NCI-H460 (cell line): ENCODE data around the gene KRTAP4-8. TPM values are rescaled to one million over a fixed set of nuclear protein-coding genes. Genes with fewer than 3 reads are reported as not detected.
"Not testable (repeated sequence)": the region's sequence is repeated elsewhere in the genome, so short reads cannot be mapped to it uniquely, and the experiment has no call there.

ENCODE experiments used
- DNase-seq: peaks from one replicate; pipeline ENCODE4 v3.0.0-alpha.2; 2016; ENCODE audit warnings: low read depth; ENCODE audit errors: extremely low read depth
- total RNA-seq: library from RNA; depleted of rRNA; stranded (reverse); fragments of >200 nt; shearing (Covaris generic); gene quantifications from 2 replicates; pipeline ENCODE4 v1.2.3, GENCODE V29; 2014

The KRTAP4-8 gene
- total RNA-seq, 1 experiment from 2014 or later, result not detected

GRCh38 chr17:41111151-41111885 is 13.4 kb upstream of the KRTAP4-8 start:
- no peak for DNase-seq

- not testable (repeated sequence) for DNase-seq
Measured at GRCh38 chr17:41108728-41109386, 10.9 kb upstream of the KRTAP4-8 start.

GRCh38 chr17:41107941-41108450 is 10.1 kb upstream of the KRTAP4-8 start:
- no peak for DNase-seq

- DNase-seq, result not testable (repeated sequence)
Measured at GRCh38 chr17:41105347-41105746, 7.4 kb upstream of the KRTAP4-8 start, which contains the start of gene KRTAP4-9. KRTAP4-9 (plus strand) TSS chr17:41105389; CDS start chr17:41105389, 0 bp downstream.

- not testable (repeated sequence) for DNase-seq
Measured at GRCh38 chr17:41104386-41105038, 6.6 kb upstream of the KRTAP4-8 start.

- no peak for DNase-seq
Measured at GRCh38 chr17:41103896-41104295, 6.0 kb upstream of the KRTAP4-8 start.

GRCh38 chr17:41101586-41102259 is 3.8 kb upstream of the KRTAP4-8 start, which contains the start of gene KRTAP4-16:
KRTAP4-16 (minus strand) TSS chr17:41102209; CDS start chr17:41102209, 0 bp downstream.
- no peak for DNase-seq

- peak; percentile 47 for DNase-seq
Measured at GRCh38 chr17:41099682-41100480, 1.9 kb upstream of the KRTAP4-8 start.

GRCh38 chr17:41098481-41098880 is 539 bp upstream of the KRTAP4-8 start:
- no peak for DNase-seq

- no peak for DNase-seq
Measured at GRCh38 chr17:41096055-41096454, 1.9 kb downstream of the KRTAP4-8 start.

GRCh38 chr17:41088760-41089352 is 9.1 kb downstream of the KRTAP4-8 start:
- DNase-seq, result not testable (repeated sequence)

GRCh38 chr17:41084100-41084856 is 13.7 kb downstream of the KRTAP4-8 start, which contains the start of gene KRTAP4-7:
KRTAP4-7 (plus strand) TSS chr17:41084150; CDS start chr17:41084207, 57 bp downstream.
- not testable (repeated sequence) for DNase-seq

- DNase-seq, result not testable (repeated sequence)
Measured at GRCh38 chr17:41083427-41083826, 14.5 kb downstream of the KRTAP4-8 start.

GRCh38 chr17:41082626-41083025 is 15.3 kb downstream of the KRTAP4-8 start:
- no peak for DNase-seq

GRCh38 chr17:41076788-41077187 is 21.2 kb downstream of the KRTAP4-8 start:
- no peak for DNase-seq

GRCh38 chr17:41073676-41074075 is 24.3 kb downstream of the KRTAP4-8 start:
- no peak for DNase-seq

- no peak for DNase-seq
Measured at GRCh38 chr17:41071606-41072360, 26.2 kb downstream of the KRTAP4-8 start.

GRCh38 chr17:41069031-41069430 is 28.9 kb downstream of the KRTAP4-8 start:
- DNase-seq, result no peak
